HUDEP-2 (cell line): ENCODE measurements around the gene GRIP2.

ENCODE experiments used
- DNase-seq, 76 experiments: peaks; one replicate each; lab custom pipeline; 2025; ENCODE audit not compliant: unreplicated experiment in 76 of 76; lab: John Stamatoyannopoulos, UW

Gene GRIP2

GRCh38 chr3:14562121-14562890 is 22.2 kb upstream of the GRIP2 start:
- no peak for DNase-seq

DNA sequence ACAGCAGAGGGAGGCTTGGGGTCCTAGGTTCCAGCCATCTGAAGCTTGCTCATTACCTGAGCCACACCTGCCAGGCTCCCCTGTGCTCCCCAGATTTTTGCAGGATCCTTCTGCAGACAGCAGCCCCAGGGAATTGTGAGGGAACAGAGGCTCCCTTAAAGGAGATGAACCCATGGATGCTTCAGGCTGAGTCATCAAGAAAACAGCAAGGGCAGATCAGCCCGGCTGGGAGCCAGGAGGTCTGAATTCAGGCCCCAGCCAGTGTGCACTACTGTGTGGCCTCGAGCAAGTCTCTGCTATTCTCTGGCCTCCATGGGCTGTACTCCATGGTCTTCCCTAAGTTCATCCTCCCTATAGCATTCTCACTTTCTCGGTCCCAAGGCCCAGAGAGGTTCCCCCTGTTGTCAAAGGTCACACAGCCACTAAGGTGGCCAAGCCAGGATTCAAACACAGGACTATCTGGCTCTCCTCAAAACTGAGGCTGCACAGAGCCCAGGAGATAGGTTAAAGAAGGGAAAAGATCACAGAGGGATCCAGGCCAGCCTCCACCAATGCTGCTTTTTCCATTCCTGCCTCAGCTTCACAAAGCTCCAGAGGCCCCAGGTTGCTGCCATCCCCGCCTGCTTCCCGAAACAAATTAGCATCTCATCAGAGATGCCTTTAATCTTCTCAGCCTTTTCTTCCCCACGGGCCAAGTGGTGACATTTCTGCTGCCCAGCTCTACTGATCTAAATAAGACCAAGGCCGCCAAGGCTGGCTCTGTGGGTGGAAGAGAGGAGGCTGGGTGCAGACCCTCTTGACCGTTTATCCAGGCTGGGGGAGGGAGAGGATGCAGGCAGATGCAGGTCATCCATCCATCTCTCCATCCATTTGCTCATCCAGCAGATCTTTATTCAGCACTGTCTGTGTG is 21.2 kb upstream of the GRIP2 start:
- no peak for DNase-seq

DNA sequence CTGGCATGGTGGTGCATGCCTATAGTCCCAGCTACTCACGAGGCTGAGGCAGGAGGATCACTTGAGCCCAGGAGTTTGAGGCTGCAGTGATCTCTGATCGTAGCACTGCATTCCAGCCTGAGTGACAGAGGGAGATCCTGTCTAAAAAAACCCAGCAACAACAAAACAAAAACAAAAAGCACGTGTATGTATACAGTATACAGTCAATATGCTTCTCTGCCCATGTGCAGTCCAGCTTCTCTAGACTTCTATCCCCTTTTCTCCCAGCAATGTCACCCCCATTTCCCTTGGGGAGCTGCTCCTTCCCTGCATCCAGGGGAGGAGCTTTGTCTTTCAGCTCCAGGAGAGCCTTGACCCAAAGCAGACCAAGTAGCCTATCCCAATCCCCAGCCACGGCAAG is 20.0 kb upstream of the GRIP2 start:
- no peak for DNase-seq

GRCh38 chr3:14558029-14558428 is 17.9 kb upstream of the GRIP2 start:
- no peak for DNase-seq

- DNase-seq, result no peak
Measured at GRCh38 chr3:14555835-14556234, 15.7 kb upstream of the GRIP2 start.

GRCh38 chr3:14554715-14555114 is 14.6 kb upstream of the GRIP2 start:
- DNase-seq, result no peak

GRCh38 chr3:14553871-14554270 is 13.7 kb upstream of the GRIP2 start:
- no peak for DNase-seq

DNA sequence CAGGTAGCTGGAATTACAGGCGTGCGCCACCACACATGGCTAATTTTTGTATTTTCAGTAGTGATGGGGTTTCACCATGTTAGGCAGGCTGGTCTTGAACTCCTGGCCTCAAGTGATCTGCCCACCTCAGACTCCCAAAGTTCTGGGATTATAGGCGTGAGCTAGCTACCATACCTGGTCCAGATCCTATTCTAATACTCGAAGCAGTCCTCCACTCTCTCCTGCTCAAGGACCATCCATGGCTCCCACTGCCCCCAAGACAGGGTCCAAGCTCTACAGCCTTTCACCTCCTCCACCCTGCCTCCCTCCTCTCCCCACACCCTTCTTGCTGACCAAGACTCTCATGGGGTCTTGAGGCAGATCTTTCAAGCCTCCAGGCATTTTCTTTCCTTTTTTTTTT is 12.6 kb upstream of the GRIP2 start:
- DNase-seq, result no peak

DNA sequence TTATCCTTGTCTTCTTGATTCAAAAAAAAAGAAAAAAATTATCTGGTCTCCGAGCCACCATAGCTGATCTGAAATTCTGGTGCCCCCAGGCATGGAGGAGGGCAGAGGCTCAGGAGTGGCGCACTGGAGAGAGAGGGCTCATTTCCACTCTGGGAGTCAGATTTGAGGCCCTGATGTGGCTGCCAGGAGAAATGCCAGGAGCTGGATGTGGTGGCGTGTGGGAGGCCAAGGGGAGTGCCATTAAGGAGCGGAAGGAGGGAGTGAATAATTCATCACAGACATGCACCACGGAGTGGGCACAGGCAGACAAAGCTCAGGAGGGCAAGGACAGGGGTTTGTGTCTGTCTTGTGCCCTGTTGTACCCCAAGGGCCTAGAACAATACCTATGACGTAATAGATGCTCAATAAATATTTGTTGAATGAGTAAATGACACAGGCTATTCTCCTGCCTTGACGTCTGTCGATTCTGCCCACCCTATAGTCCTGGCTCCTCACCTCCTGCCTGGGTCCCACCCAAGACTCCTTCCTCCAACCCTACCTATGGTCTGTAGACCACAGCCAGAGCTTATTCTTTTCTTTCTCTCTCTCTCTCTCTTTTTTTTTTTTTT is 12.0 kb upstream of the GRIP2 start:
- no peak for DNase-seq

GRCh38 chr3:14550651-14551611 is 10.8 kb upstream of the GRIP2 start:
- DNase-seq, result no peak

GRCh38 chr3:14550181-14550580 is 10.0 kb upstream of the GRIP2 start:
- no peak for DNase-seq

DNA sequence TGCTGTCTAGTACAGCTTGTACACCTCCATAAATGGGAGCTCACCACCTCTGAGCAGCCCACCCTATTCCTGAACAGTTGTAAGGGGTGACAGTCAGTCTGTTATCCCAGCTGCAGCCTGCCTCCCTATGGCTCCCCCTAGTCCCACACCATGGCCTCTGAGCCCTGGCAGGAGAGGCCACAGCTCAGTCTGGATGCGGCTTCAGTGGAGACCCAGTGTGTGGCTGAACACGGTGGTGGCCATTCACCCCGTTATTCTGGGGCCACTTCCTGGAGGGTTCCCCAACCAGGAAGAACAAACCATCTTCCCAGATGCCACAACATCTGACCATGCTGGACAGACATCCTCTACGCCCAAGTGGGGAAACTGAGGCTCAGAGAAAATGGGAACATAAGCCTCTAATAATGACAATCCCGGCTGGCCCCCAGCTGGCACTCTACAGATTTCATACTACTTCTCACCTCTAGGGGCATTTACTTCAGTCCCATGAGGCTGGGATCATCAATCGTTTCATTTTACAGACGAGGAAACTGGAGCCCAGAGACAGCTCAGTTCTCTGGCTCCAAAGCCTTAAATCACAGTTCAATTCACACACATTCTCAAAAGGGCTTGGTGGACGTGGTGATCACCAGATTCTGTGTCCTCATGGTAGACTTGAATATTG is 9.2 kb upstream of the GRIP2 start:
- peak in 4 of 76 experiments; percentile 3 to 15 (median 4) for DNase-seq

DNA sequence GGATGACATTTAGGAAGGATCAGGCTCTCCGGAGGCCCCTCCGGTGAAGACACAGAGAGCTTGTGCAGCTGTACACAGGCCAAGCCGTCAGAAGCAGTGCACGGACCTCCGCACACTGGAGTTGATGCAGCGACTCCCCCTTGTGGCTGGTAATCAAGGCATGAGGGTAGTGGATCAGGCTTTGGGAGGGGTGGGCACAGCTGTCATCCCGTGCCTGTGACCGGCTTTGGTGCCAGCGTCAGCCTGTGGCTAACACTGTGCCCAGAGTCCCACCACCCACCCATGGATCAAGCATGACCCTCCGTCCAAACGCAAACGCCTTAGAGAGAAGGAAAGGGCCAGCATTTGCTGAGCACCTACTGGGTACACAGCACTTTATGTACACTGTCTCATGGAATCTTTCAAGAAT is 8.2 kb upstream of the GRIP2 start:
- peak in 41 of 76 experiments; percentile 2 to 59 (median 23) for DNase-seq

DNA sequence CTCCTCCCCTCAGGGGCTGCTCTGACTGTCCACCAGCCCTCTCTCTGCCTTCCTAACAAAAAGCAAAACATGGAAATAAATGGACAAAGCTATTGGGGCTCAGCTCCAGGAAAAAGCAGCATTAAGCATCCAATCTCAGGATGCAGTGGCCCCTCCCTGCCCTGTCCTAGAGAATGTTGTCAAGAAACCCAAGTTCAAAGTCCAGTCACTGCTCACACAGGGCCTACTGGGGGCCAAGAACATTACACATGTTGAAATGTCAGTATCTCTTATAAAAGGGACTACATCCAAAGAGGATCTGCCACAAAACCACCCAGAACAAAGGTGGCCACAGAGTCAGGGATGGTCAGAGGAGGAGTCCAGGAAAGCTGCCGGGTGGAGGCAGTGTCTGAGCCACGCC is 7.6 kb upstream of the GRIP2 start:
- no peak for DNase-seq

- no peak for DNase-seq
Measured at GRCh38 chr3:14546041-14546440, 5.9 kb upstream of the GRIP2 start.

DNA sequence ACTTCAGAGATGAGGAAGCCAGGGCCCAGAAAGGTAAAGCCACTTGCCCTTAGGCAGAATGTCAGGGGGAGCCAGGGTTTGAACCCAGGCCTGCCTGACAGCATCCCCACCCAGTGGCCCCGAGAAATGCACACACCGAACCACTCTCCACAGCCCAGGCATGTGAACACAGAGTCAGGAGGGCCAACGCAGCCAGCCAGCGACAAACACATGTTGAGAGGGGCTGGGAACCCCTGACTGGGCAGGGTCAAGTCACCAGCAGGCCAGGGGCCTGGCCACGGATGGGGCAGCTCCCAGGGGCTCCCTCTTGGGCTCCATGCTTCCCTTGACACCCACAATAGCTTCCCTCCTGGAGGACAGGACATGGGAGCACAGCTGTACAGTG is 5.1 kb upstream of the GRIP2 start:
- no peak for DNase-seq

DNA sequence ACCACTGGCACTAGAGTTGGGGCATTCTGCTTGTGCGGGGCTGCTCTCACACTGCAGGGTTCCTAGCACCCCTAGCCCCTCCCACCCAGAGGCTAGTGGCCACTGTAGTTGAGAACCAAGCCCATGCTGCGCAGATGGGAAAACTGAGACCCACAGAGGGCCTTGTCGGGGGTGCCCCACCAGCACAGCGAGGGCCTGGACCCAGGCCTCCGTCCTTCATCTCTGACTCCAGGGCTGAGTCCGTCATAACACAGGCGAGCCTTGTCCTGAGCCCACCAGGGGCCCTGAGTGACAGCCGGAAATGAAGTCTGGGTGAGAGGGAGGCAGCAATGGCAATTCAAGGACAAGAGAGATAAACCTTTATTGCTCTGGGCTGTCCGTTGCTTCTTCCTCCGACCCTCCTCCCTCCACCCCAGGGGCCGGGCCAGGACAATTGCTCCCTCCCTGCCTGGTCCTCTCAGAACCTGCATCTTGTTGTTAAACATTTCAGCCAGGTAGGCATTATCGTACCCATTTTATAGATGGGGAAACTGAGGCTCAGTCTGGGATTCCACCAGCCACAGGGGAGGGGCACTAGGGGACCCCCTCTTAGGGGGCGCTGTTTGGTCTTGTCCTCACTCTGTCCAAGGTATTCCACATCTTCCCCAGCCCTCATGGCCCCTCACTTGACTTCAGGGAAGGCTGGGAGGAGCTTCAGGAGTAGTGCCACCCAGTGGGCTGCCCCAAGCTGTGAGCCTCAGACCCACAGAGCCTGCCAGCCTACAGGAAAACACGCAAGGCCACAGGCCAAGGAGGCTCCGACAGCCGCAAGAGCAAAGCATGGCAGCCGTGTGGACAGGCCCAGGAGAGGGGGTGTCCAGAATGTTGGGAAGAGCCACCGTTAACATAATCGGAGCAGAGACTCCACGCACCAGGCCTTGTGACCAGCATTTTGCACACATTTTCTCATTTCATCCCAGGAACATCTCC is 4.4 kb upstream of the GRIP2 start:
- no peak for DNase-seq

DNA sequence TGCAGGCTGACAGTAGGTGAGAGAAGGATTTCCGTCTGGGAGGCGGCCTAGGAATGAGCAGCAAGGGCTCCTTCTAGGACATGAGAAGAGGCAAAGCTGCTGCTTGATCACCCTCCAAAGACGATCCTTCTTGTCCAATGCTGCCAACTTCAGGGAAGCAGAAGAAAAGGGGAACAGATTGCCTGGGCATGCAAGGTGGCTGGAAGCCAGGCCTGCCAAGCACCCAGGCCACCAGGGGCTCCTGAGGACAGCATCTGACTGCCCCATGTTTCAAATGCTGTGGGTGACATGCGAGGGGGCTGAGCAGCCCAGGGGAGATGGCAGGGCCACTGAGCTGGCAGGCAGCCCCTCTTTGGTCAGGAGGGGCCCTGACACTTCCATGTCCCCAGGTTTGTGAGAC is 3.3 kb upstream of the GRIP2 start:
- DNase-seq, result no peak

GRCh38 chr3:14542656-14543055 is 2.5 kb upstream of the GRIP2 start:
- no peak for DNase-seq
